Thyroid gland (tissue), 4 donors: ENCODE measurements around the gene ZNF823.

ENCODE experiments used
- POLR2A ChIP-seq, 2 donors: fragments of 450-650 bp; IDR thresholded peaks; one replicate each; pipeline ENCODE4 v1.6.1; 2017; ENCODE audit warnings: antibody characterized with exemption in 2 of 2, mild to moderate bottlenecking in 2 of 2, moderate library complexity in 1 of 2
- TF ChIP-seq, protein P1 (sequence below), 6 experiments: fragments of 200-600 bp in 3 of 6; fragments of 450-650 bp in 3 of 6; sonication (generic) in 3 of 6; IDR thresholded peaks; one replicate each; pipeline ENCODE4 v1.5.1; 2016 to 2019; ENCODE audit warnings: antibody characterized with exemption in 6 of 6, mild to moderate bottlenecking in 2 of 6, inconsistent platforms in 1 of 6, moderate library complexity in 1 of 6

DNA sequence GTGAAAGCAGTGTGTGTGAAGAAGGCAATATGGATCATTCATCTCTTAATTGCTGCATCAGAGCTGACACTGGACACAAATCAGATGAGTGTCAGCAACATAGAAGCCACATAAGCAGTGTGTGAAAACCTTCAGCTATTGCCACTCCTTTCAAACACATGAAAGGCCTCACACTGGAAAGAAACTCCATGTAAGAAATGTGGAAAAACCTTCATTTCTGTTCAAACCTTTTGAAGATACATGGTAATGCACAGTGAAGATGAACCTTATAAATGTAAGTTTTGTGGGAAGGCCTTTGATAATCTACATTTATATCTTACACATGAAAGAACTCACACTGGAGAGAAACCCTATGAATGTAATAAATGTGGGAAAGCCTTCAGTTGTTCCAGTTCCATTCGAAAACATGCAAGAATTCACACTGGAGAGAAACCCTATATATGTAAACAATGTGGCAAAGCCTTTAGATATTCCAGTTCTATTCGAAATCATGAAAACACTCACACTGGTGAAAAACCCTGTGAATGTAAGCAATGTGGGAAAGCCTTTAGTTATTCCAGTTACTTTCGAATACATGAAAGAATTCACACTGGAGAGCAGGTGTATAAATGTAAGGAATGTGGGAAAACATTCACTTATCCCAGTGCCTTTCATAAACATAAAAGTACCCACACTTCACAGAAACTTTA lies 53.6 kb downstream of the ZNF823 start:
- TF ChIP-seq, protein P1, sequence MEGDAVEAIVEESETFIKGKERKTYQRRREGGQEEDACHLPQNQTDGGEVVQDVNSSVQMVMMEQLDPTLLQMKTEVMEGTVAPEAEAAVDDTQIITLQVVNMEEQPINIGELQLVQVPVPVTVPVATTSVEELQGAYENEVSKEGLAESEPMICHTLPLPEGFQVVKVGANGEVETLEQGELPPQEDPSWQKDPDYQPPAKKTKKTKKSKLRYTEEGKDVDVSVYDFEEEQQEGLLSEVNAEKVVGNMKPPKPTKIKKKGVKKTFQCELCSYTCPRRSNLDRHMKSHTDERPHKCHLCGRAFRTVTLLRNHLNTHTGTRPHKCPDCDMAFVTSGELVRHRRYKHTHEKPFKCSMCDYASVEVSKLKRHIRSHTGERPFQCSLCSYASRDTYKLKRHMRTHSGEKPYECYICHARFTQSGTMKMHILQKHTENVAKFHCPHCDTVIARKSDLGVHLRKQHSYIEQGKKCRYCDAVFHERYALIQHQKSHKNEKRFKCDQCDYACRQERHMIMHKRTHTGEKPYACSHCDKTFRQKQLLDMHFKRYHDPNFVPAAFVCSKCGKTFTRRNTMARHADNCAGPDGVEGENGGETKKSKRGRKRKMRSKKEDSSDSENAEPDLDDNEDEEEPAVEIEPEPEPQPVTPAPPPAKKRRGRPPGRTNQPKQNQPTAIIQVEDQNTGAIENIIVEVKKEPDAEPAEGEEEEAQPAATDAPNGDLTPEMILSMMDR (IDR thresholded peaks at IDR 0.05): no peak
- no peak for TF ChIP-seq POLR2A (IDR thresholded peaks at IDR 0.05)
